CD14-positive monocyte (primary cell): ENCODE results near the gene AGAP1. TPM values are rescaled to one million over a fixed set of nuclear protein-coding genes. Genes with fewer than 3 reads are reported as not detected.

Experiments used
- DNase-seq, 3 donors: peaks; one replicate each; pipeline ENCODE4 v3.0.0-alpha.2; 2011 to 2022
- H2AFZ ChIP-seq: 2 replicates; pipeline ENCODE4 v1.6.0; 2012; ENCODE audit warnings: mild to moderate bottlenecking, low read depth, low read length, inconsistent platforms; ENCODE audit not compliant: insufficient read depth, poor library complexity, severe bottlenecking
- H3K27ac ChIP-seq, 2 donors: 1 replicate in 1 of 2; 2 replicates in 1 of 2; pipeline ENCODE4 v1.5.1; 2012 to 2013; ENCODE audit warnings: low read length in 2 of 2, control low read depth in 1 of 2, inconsistent platforms in 1 of 2, low read depth in 1 of 2, mild to moderate bottlenecking in 1 of 2
- H3K27me3 ChIP-seq, 2 donors: one replicate each; pipeline versions ENCODE4 v1.6.0 to v1.6.1; 2011 to 2013; ENCODE audit warnings: low read length in 2 of 2; ENCODE audit not compliant: control insufficient read depth in 2 of 2, insufficient read depth in 2 of 2
- H3K36me3 ChIP-seq, 2 donors: replicated peaks in 1 of 2; 1 replicate in 1 of 2; 2 replicates in 1 of 2; pipeline versions ENCODE4 v1.5.1 to v1.6.1; 2012 to 2013; ENCODE audit warnings: low read length in 2 of 2, control low read depth in 1 of 2, inconsistent platforms in 1 of 2, mild to moderate bottlenecking in 1 of 2; ENCODE audit not compliant: insufficient read depth in 2 of 2, control insufficient read depth in 1 of 2
- H3K4me1 ChIP-seq, 2 donors: 1 replicate in 1 of 2; 2 replicates in 1 of 2; pipeline versions ENCODE4 v1.5.1 to v1.6.1; 2012 to 2013; ENCODE audit warnings: low read length in 2 of 2, control low read depth in 1 of 2, inconsistent platforms in 1 of 2, mild to moderate bottlenecking in 1 of 2, moderate library complexity in 1 of 2; ENCODE audit not compliant: insufficient read depth in 2 of 2, control insufficient read depth in 1 of 2
- H3K4me2 ChIP-seq: replicated peaks from 2 replicates; pipeline ENCODE3; 2012; ENCODE audit warnings: low read length, moderate library complexity, mild to moderate bottlenecking; ENCODE audit not compliant: poor library complexity, severe bottlenecking; ENCODE audit errors: extremely low read depth
- H3K4me3 ChIP-seq, 3 experiments: fragments of 200-600 bp in 1 of 3; sonication (generic) in 1 of 3; replicated peaks in 1 of 3; 1 replicate in 2 of 3; 2 replicates in 1 of 3; pipeline ENCODE4 v1.5.1; 2011 to 2013; ENCODE audit warnings: low read length in 3 of 3, mild to moderate bottlenecking in 3 of 3, control low read depth in 2 of 3, low read depth in 2 of 3, inconsistent platforms in 1 of 3, moderate library complexity in 1 of 3
- H3K79me2 ChIP-seq: 2 replicates; pipeline ENCODE4 v1.6.0; 2012; ENCODE audit warnings: mild to moderate bottlenecking, control low read depth, inconsistent platforms, low read length, moderate library complexity; ENCODE audit not compliant: insufficient read depth
- H3K9ac ChIP-seq: 2 replicates; pipeline ENCODE4 v1.6.0; 2017; ENCODE audit warnings: low read length, mild to moderate bottlenecking; ENCODE audit not compliant: insufficient read depth, poor library complexity, severe bottlenecking
- H3K9me3 ChIP-seq, 2 donors: replicated peaks in 1 of 2; 1 replicate in 1 of 2; 2 replicates in 1 of 2; pipeline versions ENCODE4 v1.5.1 to v1.6.1; 2012 to 2013; ENCODE audit warnings: low read length in 2 of 2, control low read depth in 1 of 2; ENCODE audit not compliant: control insufficient read depth in 1 of 2, insufficient read depth in 1 of 2
- H4K20me1 ChIP-seq: 2 replicates; pipeline ENCODE4 v1.6.0; 2012; ENCODE audit warnings: mild to moderate bottlenecking, low read length, control low read depth, moderate library complexity; ENCODE audit not compliant: insufficient read depth
- H3K27ac Mint-ChIP-seq, 7 donors: one replicate each; pipeline ENCODE4 v1.8.0; 2020; ENCODE audit warnings: mild to moderate bottlenecking in 7 of 7, mixed read lengths in 7 of 7, moderate library complexity in 6 of 7, inconsistent platforms in 2 of 7
- H3K27me3 Mint-ChIP-seq, 3 donors: one replicate each; pipeline ENCODE4 v1.8.0; 2021 to 2022; ENCODE audit warnings: low read depth in 3 of 3, mild to moderate bottlenecking in 3 of 3, mixed read lengths in 3 of 3, moderate library complexity in 3 of 3, inconsistent platforms in 1 of 3
- H3K36me3 Mint-ChIP-seq, 2 donors: one replicate each; pipeline ENCODE4 v1.8.0; 2020; ENCODE audit warnings: mixed read lengths in 2 of 2, inconsistent platforms in 1 of 2, mild to moderate bottlenecking in 1 of 2
- H3K4me1 Mint-ChIP-seq: one replicate; pipeline ENCODE4 v1.8.0; 2020; ENCODE audit warnings: mild to moderate bottlenecking, mixed read lengths
- H3K4me3 Mint-ChIP-seq, 2 donors: one replicate each; pipeline ENCODE4 v1.8.0; 2020; ENCODE audit warnings: mild to moderate bottlenecking in 2 of 2, mixed read lengths in 2 of 2, moderate library complexity in 1 of 2
- H3K9me3 Mint-ChIP-seq, 7 donors: one replicate each; pipeline ENCODE4 v1.8.0; 2020 to 2022; ENCODE audit warnings: mixed read lengths in 7 of 7, mild to moderate bottlenecking in 6 of 7, moderate library complexity in 6 of 7, inconsistent platforms in 2 of 7
- CTCF ChIP-seq: fragments of 200-600 bp; IDR thresholded peaks from one replicate; pipeline ENCODE4 v1.8.0; 2022; ENCODE audit warnings: antibody characterized with exemption, mild to moderate bottlenecking
- WGBS: methylation state at CpG from one replicate; pipeline ENCODE4 v1.1.5; 2013; ENCODE audit warnings: missing lambda C conversion rate; ENCODE audit not compliant: insufficient coverage; 5-methylcytosine and 5-hydroxymethylcytosine counted together
- intact Hi-C, 2 donors: fragments of 100-400 bp; cut with micrococcal nuclease; formaldehyde crosslinking; loops; one replicate each; pipeline versions ENCODE4 v1.15.0 to v1.15.1; 2023
- polyA plus RNA-seq, 3 donors: library from polyadenylated mRNA; depleted of rRNA in 1 of 3; unstranded in 2 of 3; stranded (reverse) in 1 of 3; fragments of 300-500 nt in 2 of 3; fragments of >200 nt in 1 of 3; fragmentation: Illumina TruSeq in 2 of 3; gene quantifications; 1 replicate in 2 of 3; 2 replicates in 1 of 3; pipeline ENCODE4 v1.2.3, GENCODE V29; 2012 to 2021

AGAP1 gene
- polyA plus RNA-seq, 3 donors, result 0.12 TPM; not detected in 2

GRCh38 chr2:235961711-235962110 lies 467.9 kb downstream of the AGAP1 start:
- H3K4me3 ChIP-seq, result no peak overlapping the region
- no peaks in the 10 kb centered on the region for H3K4me1 ChIP-seq
- H3K9ac ChIP-seq, result no peak overlapping the region
- Mint-ChIP-seq H3K9me3 (peaks cover 0 to 8% (median 0%) of the 10 kb centered on the region in 7 donors), H3K4me1 (no peaks in the 10 kb centered on the region), H3K27ac (no peak overlapping the region), H3K4me3 (no peak overlapping the region), H3K36me3 (no peaks in the 10 kb centered on the region), H3K27me3 (peaks cover 0 to 7% (median 3%) of the 10 kb centered on the region in 3 donors)
- no peaks in the 10 kb centered on the region for H3K9me3 ChIP-seq
- no peaks in the 10 kb centered on the region for H3K36me3 ChIP-seq
- no peak for DNase-seq
- WGBS, result 95% methylated on average over 9 of the region's 12 CpGs
- intact Hi-C loops, result no loop called here
- no peak for TF ChIP-seq CTCF
- no peaks in the 10 kb centered on the region for H4K20me1 ChIP-seq
- H3K27ac ChIP-seq, result no peak overlapping the region
- no peaks in the 10 kb centered on the region for H3K27me3 ChIP-seq
- H2AFZ ChIP-seq, result no peak overlapping the region
- H3K79me2 ChIP-seq, result no peaks in the 10 kb centered on the region
- H3K4me2 ChIP-seq, result no peak overlapping the region

GRCh38 chr2:235963853-235964577 lies 470.2 kb downstream of the AGAP1 start:
- no peak overlapping the region for H3K27ac ChIP-seq
- no peak overlapping the region for H3K27ac Mint-ChIP-seq
- H3K4me3 ChIP-seq, result no peak overlapping the region
- no peaks in the 10 kb centered on the region for H3K36me3 Mint-ChIP-seq
- no peaks in the 10 kb centered on the region for H3K79me2 ChIP-seq
- no peak overlapping the region for H2AFZ ChIP-seq
- no peak for TF ChIP-seq CTCF
- H3K9ac ChIP-seq, result no peak overlapping the region
- no peak overlapping the region for H3K4me3 Mint-ChIP-seq
- no peaks in the 10 kb centered on the region for H3K9me3 ChIP-seq
- no peaks in the 10 kb centered on the region for H3K4me1 Mint-ChIP-seq
- H3K27me3 Mint-ChIP-seq, result peaks cover 3 to 10% (median 3%) of the 10 kb centered on the region in 3 donors
- H3K4me2 ChIP-seq, result no peak overlapping the region
- no peaks in the 10 kb centered on the region for H4K20me1 ChIP-seq
- H3K9me3 Mint-ChIP-seq, result peaks cover 0 to 8% (median 0%) of the 10 kb centered on the region in 7 donors
- 94% methylated on average over 9 of the region's 17 CpGs for WGBS
- no peaks in the 10 kb centered on the region for H3K4me1 ChIP-seq
- H3K36me3 ChIP-seq, result no peaks in the 10 kb centered on the region
- intact Hi-C loops, result no loop called here
- H3K27me3 ChIP-seq, result no peaks in the 10 kb centered on the region
- no peak for DNase-seq
